GM12878 (cell line): ENCODE data around the gene MICAL3. TPM values are rescaled to one million over a fixed set of nuclear protein-coding genes. Genes with fewer than 3 reads are reported as not detected.

Experiments used
- ATAC-seq: fragments of 200-7000 bp; cut with Tn5 transposase; 3 replicates; pipeline ENCODE4 v1.9.1; 2020; ENCODE audit warnings: mild to moderate bottlenecking, moderate library complexity
- BruUV-seq: library from RNA; stranded (reverse); fragments of 400-500 nt; replicated peaks from 2 replicates; lab custom pipeline; 2021; lab: Mats Ljungman, UMichigan
- CTCF ChIA-PET: fragments of 300-600 bp; sonication (Branson Sonifier 250); formaldehyde crosslinking; extraction: SDS; loops from one replicate; lab custom pipeline; 2021; ENCODE audit warnings: inconsistent platforms; lab: Yijun Ruan, JAX
- POLR2A ChIA-PET: fragments of 350-600 bp; formaldehyde crosslinking; extraction: SDS; loops from one replicate; lab custom pipeline; 2021; ENCODE audit warnings: inconsistent platforms; lab: Charles Lee
- RAD21 ChIA-PET: fragments of 300-600 bp; sonication (Branson Sonifier 250); formaldehyde crosslinking; loops from one replicate; lab custom pipeline; 2023; ENCODE audit warnings: antibody characterized with exemption; ENCODE audit not compliant: unreplicated experiment; lab: Charles Lee
- SMC1A ChIA-PET: fragments of 300-600 bp; sonication (Branson Sonifier 250); formaldehyde crosslinking; loops from one replicate; lab custom pipeline; 2023; ENCODE audit not compliant: unreplicated experiment, uncharacterized antibody; lab: Charles Lee
- DNase-seq: peaks from one replicate; pipeline ENCODE4 v3.0.0-alpha.2; 2011; ENCODE audit warnings: low read depth, low spot score
- FAIRE-seq: peaks from 3 replicates; lab custom pipeline; 2011; peaks lifted over from hg19 to GRCh38; lab: Jason Lieb, UNC
- H2AFZ ChIP-seq: 2 replicates; pipeline ENCODE4 v1.6.0; 2011; ENCODE audit warnings: low read depth, low read length, control low read depth; ENCODE audit not compliant: control insufficient read depth
- H3K27ac ChIP-seq: 2 replicates; pipeline ENCODE4 v1.5.1; 2011; ENCODE audit warnings: control low read depth; ENCODE audit not compliant: control insufficient read depth, insufficient read depth
- H3K27me3 ChIP-seq, 2 experiments: replicated peaks in 1 of 2; 2 replicates each; pipeline versions ENCODE4 v1.6.0 to v1.6.1; 2011; ENCODE audit warnings: low read length in 1 of 2; ENCODE audit not compliant: control insufficient read depth in 2 of 2, insufficient read depth in 2 of 2
- H3K36me3 ChIP-seq, 2 experiments: 2 replicates each; pipeline ENCODE4 v1.5.1; 2011; ENCODE audit warnings: low read length in 1 of 2; ENCODE audit not compliant: control insufficient read depth in 2 of 2, insufficient read depth in 2 of 2
- H3K4me1 ChIP-seq: 2 replicates; pipeline ENCODE4 v1.6.1; 2011; ENCODE audit warnings: mild to moderate bottlenecking, low read length, moderate library complexity, mixed read lengths; ENCODE audit not compliant: control insufficient read depth, insufficient read depth
- H3K4me2 ChIP-seq: 2 replicates; pipeline ENCODE4 v1.6.0; 2011; ENCODE audit warnings: control low read depth; ENCODE audit not compliant: control insufficient read depth, insufficient read depth
- H3K4me3 ChIP-seq: fragments of 200-600 bp; sonication (generic); 2 replicates; pipeline ENCODE4 v1.5.1; 2016
- H3K79me2 ChIP-seq: 2 replicates; pipeline ENCODE4 v1.6.0; 2011; ENCODE audit warnings: low read length; ENCODE audit not compliant: control insufficient read depth, insufficient read depth
- H3K9ac ChIP-seq: 2 replicates; pipeline ENCODE4 v1.8.0; 2011; ENCODE audit warnings: low read length, control low read depth, mixed read lengths; ENCODE audit not compliant: control insufficient read depth, insufficient read depth
- H3K9me3 ChIP-seq: replicated peaks from 3 replicates; pipeline ENCODE4 v1.5.1; 2011; ENCODE audit warnings: mild to moderate bottlenecking, low read length; ENCODE audit not compliant: control insufficient read depth, insufficient read depth
- H4K20me1 ChIP-seq: 2 replicates; pipeline ENCODE4 v1.6.0; 2011; ENCODE audit not compliant: control insufficient read depth, insufficient read depth
- ATF7 ChIP-seq: fragments of 450-650 bp; IDR thresholded peaks from 2 replicates; pipeline ENCODE4 v1.6.1; 2016; ENCODE audit warnings: low read depth, mild to moderate bottlenecking
- CEBPB ChIP-seq, 2 experiments: fragments of 150-350 bp in 1 of 2; IDR thresholded peaks; 2 replicates each; pipeline ENCODE4 v1.6.1; 2012 to 2014; ENCODE audit warnings: low read depth in 2 of 2, low read length in 2 of 2, borderline replicate concordance in 1 of 2, inconsistent platforms in 1 of 2
- CHD1 ChIP-seq: IDR thresholded peaks from 2 replicates; pipeline ENCODE4 v1.6.1; 2012; ENCODE audit warnings: low read depth, low read length, improper control_type of control experiment
- DPF2 ChIP-seq: fragments of 450-650 bp; IDR thresholded peaks from 2 replicates; pipeline ENCODE4 v1.6.1; 2017; ENCODE audit warnings: mild to moderate bottlenecking
- ELK1 ChIP-seq: IDR thresholded peaks from 2 replicates; pipeline ENCODE4 v1.6.1; 2012; ENCODE audit warnings: low read depth, low read length, improper control_type of control experiment
- HCFC1 ChIP-seq: fragments of 150-350 bp; IDR thresholded peaks from 2 replicates; pipeline ENCODE4 v1.6.1; 2014; ENCODE audit warnings: low read length
- IRF3 ChIP-seq: fragments of 450-650 bp; IDR thresholded peaks from 2 replicates; pipeline ENCODE4 v1.6.1; 2014; ENCODE audit warnings: mild to moderate bottlenecking
- IRF4 ChIP-seq: IDR thresholded peaks from 2 replicates; pipeline ENCODE4 v1.6.1; 2011; ENCODE audit warnings: low read depth, low read length
- KDM1A ChIP-seq: fragments of 200-600 bp; sonication (generic); IDR thresholded peaks from 2 replicates; pipeline ENCODE4 v1.6.1; 2016; ENCODE audit warnings: borderline replicate concordance
- MEF2B ChIP-seq: fragments of 450-650 bp; IDR thresholded peaks from 2 replicates; pipeline ENCODE4 v1.6.1; 2018; ENCODE audit warnings: mild to moderate bottlenecking, moderate library complexity; ENCODE audit not compliant: partially characterized antibody, poor library complexity, severe bottlenecking
- NRF1 ChIP-seq: conservative IDR thresholded peaks from 2 replicates; pipeline ENCODE4 v1.6.1; 2011; ENCODE audit warnings: mild to moderate bottlenecking, low read depth, low read length, improper control_type of control experiment
- PAX5 ChIP-seq: IDR thresholded peaks from 2 replicates; pipeline ENCODE4 v1.6.1; 2011; ENCODE audit warnings: low read depth, low read length, borderline replicate concordance
- RELA ChIP-seq: fragments of 450-650 bp; IDR thresholded peaks from 2 replicates; pipeline ENCODE4 v1.8.0; 2014; ENCODE audit warnings: borderline replicate concordance; ENCODE audit not compliant: partially characterized antibody
- SMAD5 ChIP-seq: IDR thresholded peaks from 2 replicates; pipeline ENCODE4 v1.6.1; 2016; ENCODE audit warnings: antibody characterized with exemption, low read depth
- SREBF2 ChIP-seq: IDR thresholded peaks from 2 replicates; pipeline ENCODE4 v1.6.1; 2012; ENCODE audit warnings: mild to moderate bottlenecking, low read length
- ZBTB40 ChIP-seq: fragments of 450-650 bp; IDR thresholded peaks from 2 replicates; pipeline ENCODE4 v1.6.1; 2016; ENCODE audit warnings: mild to moderate bottlenecking, moderate library complexity, borderline replicate concordance
- ZNF384 ChIP-seq: IDR thresholded peaks from 2 replicates; pipeline ENCODE4 v1.6.1; 2012; ENCODE audit warnings: low read depth, mild to moderate bottlenecking, low read length, improper control_type of control experiment, borderline replicate concordance
- WGBS: methylation state at CpG from one replicate; pipeline ENCODE4 v1.1.6; 2016; ENCODE audit warnings: low lambda C conversion rate; ENCODE audit not compliant: insufficient replicate concordance, insufficient coverage; ENCODE audit errors: missing lambda C conversion rate; 5-methylcytosine and 5-hydroxymethylcytosine counted together
- in situ Hi-C: fragments of 300-500 bp; cut with MboI; formaldehyde crosslinking; loops from 9 replicates; pipeline ENCODE4 v1.14.3; 2018; ENCODE audit warnings: mixed read lengths
- intact Hi-C: fragments of 100-400 bp; cut with micrococcal nuclease; formaldehyde crosslinking; loops from one replicate; pipeline ENCODE4 v1.14.2; 2022; ENCODE audit not compliant: unreplicated experiment
- polyA plus RNA-seq, 11 experiments: library from polyadenylated mRNA; depleted of rRNA in 4 of 11; unstranded in 6 of 11; stranded (reverse) in 5 of 11; fragments of >200 nt; fragmentation: Nextera tagmentation in 4 of 11; fragmentation: Illumina TruSeq in 1 of 11; extraction: Ambion mirVana in 4 of 11; extraction: Trizol in 1 of 11; gene quantifications; 1 replicate in 1 of 11; 2 replicates in 10 of 11; pipeline versions ENCODE4 v1.2.1 to v1.2.3, GENCODE V29; 2011 to 2016; ENCODE audit warnings: inconsistent platforms in 2 of 11, missing spikeins in 2 of 11, low read depth in 1 of 11
- total RNA-seq, 4 experiments: library from RNA; depleted of rRNA in 3 of 4; stranded (reverse); fragments of >200 nt in 3 of 4; fragmentation: Illumina TruSeq in 1 of 4; extraction: Trizol in 1 of 4; gene quantifications; 2 replicates each; pipeline versions ENCODE4 v1.2.1 to v1.2.3, GENCODE V29; 2013 to 2021

MICAL3 gene
- total and polyA plus RNA-seq, 10 of the 15 experiments (the other 5 are each of a cell fraction or from before 2014, with no cell fraction given), result 2.6 to 92.2 (median 24.0) TPM

GRCh38 chr22:17779286-17780115 is 244.9 kb downstream of the MICAL3 start:
- no TSS peak for BruUV-seq
- Histone ChIP-seq H3K4me1 (peaks cover 47% of the 10 kb centered on the region), H4K20me1 (no peaks in the 10 kb centered on the region), H3K27me3 (no peaks in the 10 kb centered on the region), H2AFZ (no peak overlapping the region), H3K27ac (peak overlapping the region; percentile 98), H3K36me3 (no peaks in the 10 kb centered on the region; a peak in 1 of 4 replicates), H3K4me3 (peak overlapping the region; percentile 91), H3K4me2 (peak overlapping the region; percentile 92), H3K9me3 (no peaks in the 10 kb centered on the region; the same call in 2 of the 3 replicates), H3K9ac (peak overlapping the region; percentile 95), H3K79me2 (peaks cover 38% of the 10 kb centered on the region)
- 39% methylated on average over 27 of the region's 27 CpGs for WGBS
- SMC1A ChIA-PET, result interaction anchor here (0.9 to 3.7 kb wide), 15 partner anchors 8 to 296 kb away, joined by 3 to 24 read pairs (median 5); no protein-coding TSS in a partner anchor
- peak; percentile 83 for DNase-seq
- ATAC-seq, result peak; percentile 59
- CTCF ChIA-PET, result interaction anchor here (0.7 to 6.4 kb wide), 12 partner anchors 8 to 296 kb away, joined by 3 to 70 read pairs (median 5); no protein-coding TSS in a partner anchor
- peak; percentile 89 for FAIRE-seq
- in situ Hi-C loops, result no loop called here
- RAD21 ChIA-PET, result interaction anchor here (0.7 to 4.5 kb wide), 9 partner anchors 8 to 297 kb away, joined by 3 to 77 read pairs (median 4); no protein-coding TSS in a partner anchor
- POLR2A ChIA-PET, result interaction anchor here (0.5 to 6.7 kb wide), 5 partner anchors 9 to 1447 kb away, joined by 3 to 85 read pairs (median 5); no protein-coding TSS in a partner anchor
- intact Hi-C loops, result loop anchor here (1.0 to 10.0 kb wide), 3 partner anchors 16 to 215 kb away; partner anchors contain the start of gene ATP6V1E1
- TF ChIP-seq HCFC1, result no peak
- no peak; the same call in 1 of the 2 replicates for TF ChIP-seq PAX5
- no peak for TF ChIP-seq RELA
- TF ChIP-seq CHD1, result no peak
- no peak for TF ChIP-seq ELK1
- peak; percentile 64 for TF ChIP-seq MEF2B
- 0 out of 2 replicates have a peak, but pooled peaks have one; percentile 52 for TF ChIP-seq KDM1A
- no peak for TF ChIP-seq IRF3
- TF ChIP-seq SMAD5, result no peak; the same call in 1 of the 2 replicates
- no peak for TF ChIP-seq ZNF384
- 0 out of 2 replicates have a peak, but pooled peaks have one; percentile 43 for TF ChIP-seq IRF4
- peak; percentile 58 for TF ChIP-seq ATF7
- TF ChIP-seq CEBPB (IDR thresholded peaks at IDR 0.05; ENCODE audit: borderline replicate concordance in 1 of 2, low read depth in 2 of 2, low read length in 2 of 2), result no peak
- TF ChIP-seq NRF1, result no peak
- no peak for TF ChIP-seq ZBTB40
- no peak for TF ChIP-seq SREBF2
- TF ChIP-seq DPF2, result peak; percentile 79; the same call in 1 of the 2 replicates
